Gastrocnemius medialis (tissue), 4 donors: Measurements from ENCODE around the gene CROCC. TPM values are rescaled to one million over a fixed set of nuclear protein-coding genes. Genes with fewer than 3 reads are reported as not detected.
A peak's percentile ranks its signal among the peaks of the same experiment; 100 is the strongest.
"Not testable (repeated sequence)": the region's sequence is repeated elsewhere in the genome, so short reads cannot be mapped to it uniquely, and the experiment has no call there.

Source experiments
- ATAC-seq, 2 donors: fragments of 150-250 bp; one replicate each; pipeline ENCODE4 v1.9.1; 2016
- DNase-seq, 2 donors: peaks; one replicate each; pipeline ENCODE4 v3.0.0-alpha.2; 2019
- H3K27ac ChIP-seq, 4 donors: fragments of 200-600 bp; sonication (generic); 1 replicate in 1 of 4; 2 replicates in 3 of 4; pipeline ENCODE4 v1.5.1; 2016 to 2018; ENCODE audit warnings: mild to moderate bottlenecking in 2 of 4, moderate library complexity in 1 of 4
- H3K27me3 ChIP-seq, 3 donors: fragments of 200-600 bp; sonication (generic) in 2 of 3; 1 replicate in 1 of 3; 2 replicates in 2 of 3; pipeline versions ENCODE4 v1.5.1 to v1.6.0; 2016 to 2019; ENCODE audit warnings: mild to moderate bottlenecking in 1 of 3, moderate library complexity in 1 of 3
- H3K36me3 ChIP-seq, 2 donors: fragments of 200-600 bp; sonication (generic) in 1 of 2; one replicate each; pipeline ENCODE4 v1.5.1; 2017 to 2018
- H3K4me1 ChIP-seq, 2 donors: fragments of 200-600 bp; sonication (generic) in 1 of 2; one replicate each; pipeline ENCODE4 v1.5.1; 2016 to 2017; ENCODE audit warnings: mild to moderate bottlenecking in 2 of 2
- H3K4me3 ChIP-seq, 4 donors: fragments of 200-600 bp; sonication (generic) in 3 of 4; 1 replicate in 1 of 4; 2 replicates in 3 of 4; pipeline ENCODE4 v1.5.1; 2016 to 2019; ENCODE audit warnings: mild to moderate bottlenecking in 2 of 4
- H3K9me3 ChIP-seq, 3 donors: fragments of 200-600 bp; sonication (generic) in 2 of 3; 1 replicate in 1 of 3; 2 replicates in 2 of 3; pipeline ENCODE4 v1.5.1; 2016 to 2019
- CTCF ChIP-seq, 5 experiments: fragments of 450-650 bp in 3 of 5; fragments of 200-600 bp in 2 of 5; sonication (generic) in 2 of 5; IDR thresholded peaks in 4 of 5; conservative IDR thresholded peaks in 1 of 5; 1 replicate in 4 of 5; 2 replicates in 1 of 5; pipeline ENCODE4 v1.5.1; 2016 to 2019; ENCODE audit warnings: antibody characterized with exemption in 5 of 5, mild to moderate bottlenecking in 3 of 5, moderate library complexity in 3 of 5
- POLR2A ChIP-seq, 2 donors: fragments of 450-650 bp; IDR thresholded peaks; one replicate each; pipeline ENCODE4 v1.6.1; 2017; ENCODE audit warnings: antibody characterized with exemption in 2 of 2, mild to moderate bottlenecking in 2 of 2, moderate library complexity in 2 of 2
- in situ Hi-C, 4 donors: fragments of 200-750 bp; cut with MboI; loops; one replicate each; pipeline versions ENCODE4 v1.15.0 to v1.8.0; 2017; ENCODE audit warnings: low sequenced_read_pairs in 4 of 4
- intact Hi-C: fragments of 100-400 bp; cut with DNase I; formaldehyde crosslinking; loops from one replicate; pipeline ENCODE4 v1.15.1; 2023; ENCODE audit warnings: low total_unique reads
- total RNA-seq, 4 donors: library from RNA; depleted of rRNA; stranded (reverse); fragments of >200 nt; gene quantifications; one replicate each; pipeline versions ENCODE4 v1.1.0 to v1.2.3, GENCODE V29; 2016

Gene CROCC
- total RNA-seq, 4 donors from 2014 or later: 3.0 to 8.0 (median 5.3) TPM

GRCh38 chr1:16938351-16939321 lies 16.9 kb downstream of the CROCC start:
- no peaks in the 10 kb centered on the region for H3K4me1 ChIP-seq
- DNase-seq (no peak), ATAC-seq (no peak)
- H3K4me3 ChIP-seq: no peak overlapping the region
- no peaks in the 10 kb centered on the region for H3K9me3 ChIP-seq
- no peaks in the 10 kb centered on the region for H3K27me3 ChIP-seq
- intact Hi-C loops: no loop called here
- TF ChIP-seq POLR2A (IDR thresholded peaks at IDR 0.05): no peak
- no peak overlapping the region for H3K27ac ChIP-seq
- peaks cover 0 to 40% of the 10 kb centered on the region in 2 donors for H3K36me3 ChIP-seq
- in situ Hi-C loops: no loop called here

- peaks cover 0 to 46% of the 10 kb centered on the region in 2 donors for H3K36me3 ChIP-seq
- ATAC-seq, H3K9me3 ChIP-seq, DNase-seq, H3K27me3 ChIP-seq, H3K27ac ChIP-seq, H3K4me1 ChIP-seq, H3K4me3 ChIP-seq, intact Hi-C loops: not testable (repeated sequence)
- in situ Hi-C loops: loop anchor here in 1 of 4 donors (5.0 kb wide), 1 partner anchor 317 kb away; no protein-coding TSS in a partner anchor
Observed at GRCh38 chr1:16939386-16940180, 17.9 kb downstream of the CROCC start.

GRCh38 chr1:16944038-16944437 lies 22.3 kb downstream of the CROCC start:
- Histone ChIP-seq H3K4me3 (no peak overlapping the region), H3K9me3 (no peaks in the 10 kb centered on the region), H3K27ac (peak overlapping the region in 1 of 4 donors; percentile 56), H3K36me3 (peaks cover 0 to 45% of the 10 kb centered on the region in 2 donors), H3K4me1 (no peaks in the 10 kb centered on the region), H3K27me3 (no peaks in the 10 kb centered on the region)
- ATAC-seq (no peak), DNase-seq (no peak)
- in situ Hi-C loops (loop anchor here in 1 of 4 donors (5.0 kb wide), 1 partner anchor 322 kb away; no protein-coding TSS in a partner anchor), intact Hi-C loops (no loop called here)
- TF ChIP-seq CTCF (IDR thresholded peaks at IDR 0.05 in 4 of 5, conservative IDR thresholded peaks at IDR 0.05 in 1 of 5): no peak
- TF ChIP-seq POLR2A (IDR thresholded peaks at IDR 0.05): no peak

DNA sequence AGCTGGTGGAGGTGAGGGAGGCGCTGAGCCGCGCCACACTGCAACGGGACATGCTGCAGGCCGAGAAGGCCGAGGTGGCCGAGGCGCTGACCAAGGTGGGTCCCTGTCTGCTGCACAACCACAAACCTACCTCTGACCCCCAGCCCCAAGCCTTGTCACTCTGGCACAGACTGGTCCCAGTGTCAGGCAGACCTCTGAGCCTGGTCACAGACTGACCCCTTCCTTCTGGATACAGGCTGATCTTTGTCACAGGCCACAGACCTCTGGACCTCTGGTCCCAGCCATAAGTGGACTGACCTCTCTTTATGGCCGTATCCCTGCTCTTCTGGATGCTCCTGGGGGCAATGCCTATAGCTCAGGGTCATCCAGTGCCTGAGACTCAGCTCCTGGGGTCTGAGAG lies 23.8 kb downstream of the CROCC start:
- H3K27me3 ChIP-seq, DNase-seq, H3K4me1 ChIP-seq, H3K9me3 ChIP-seq, ATAC-seq, intact Hi-C loops, H3K27ac ChIP-seq, H3K4me3 ChIP-seq, in situ Hi-C loops: not testable (repeated sequence)
- peaks cover 0 to 42% of the 10 kb centered on the region in 2 donors for H3K36me3 ChIP-seq

- DNase-seq, H3K4me1 ChIP-seq, H3K9me3 ChIP-seq, ATAC-seq, H3K27me3 ChIP-seq, H3K27ac ChIP-seq, in situ Hi-C loops, intact Hi-C loops, H3K4me3 ChIP-seq: not testable (repeated sequence)
- peaks cover 0 to 42% of the 10 kb centered on the region in 2 donors for H3K36me3 ChIP-seq
Observed at GRCh38 chr1:16946185-16946584, 24.5 kb downstream of the CROCC start.

GRCh38 chr1:16946646-16947045 lies 24.9 kb downstream of the CROCC start:
- DNase-seq: no peak
- Histone ChIP-seq H3K9me3 (no peaks in the 10 kb centered on the region), H3K36me3 (peaks cover 0 to 41% of the 10 kb centered on the region in 2 donors), H3K27ac (no peak overlapping the region), H3K4me3 (no peak overlapping the region), H3K27me3 (no peaks in the 10 kb centered on the region), H3K4me1 (no peaks in the 10 kb centered on the region)
- in situ Hi-C loops (no loop called here), intact Hi-C loops (no loop called here)
- no peak for TF ChIP-seq POLR2A (IDR thresholded peaks at IDR 0.05)
- no peak for TF ChIP-seq CTCF (IDR thresholded peaks at IDR 0.05 in 4 of 5, conservative IDR thresholded peaks at IDR 0.05 in 1 of 5)
- ATAC-seq: no peak

DNA sequence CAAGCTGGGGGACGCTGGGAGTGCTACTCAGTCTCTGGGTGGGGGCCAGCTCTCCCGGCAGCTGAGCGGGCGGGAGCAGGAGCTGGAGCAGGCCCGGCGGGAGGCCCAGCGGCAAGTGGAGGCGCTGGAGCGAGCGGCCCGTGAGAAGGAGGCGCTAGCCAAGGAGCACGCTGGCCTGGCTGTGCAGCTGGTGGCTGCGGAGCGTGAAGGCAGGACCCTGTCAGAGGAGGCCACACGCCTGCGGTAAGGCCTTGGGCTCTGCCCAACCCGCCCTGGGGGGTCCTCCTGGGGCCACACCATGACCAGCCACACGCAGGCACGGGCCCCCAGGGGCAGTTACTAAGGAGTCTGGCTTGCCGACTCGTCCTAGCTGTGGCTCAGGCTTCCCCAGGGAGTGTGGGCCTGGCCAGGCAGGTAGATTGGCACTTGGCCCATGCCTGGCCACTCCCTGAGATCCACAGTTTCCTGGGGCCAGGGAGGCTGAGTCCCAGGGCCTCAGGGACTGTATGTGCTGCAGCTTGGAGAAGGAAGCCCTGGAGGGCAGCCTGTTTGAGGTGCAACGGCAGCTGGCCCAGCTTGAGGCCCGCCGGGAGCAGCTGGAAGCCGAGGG lies 26.7 kb downstream of the CROCC start:
- DNase-seq, in situ Hi-C loops, H3K4me3 ChIP-seq, H3K27me3 ChIP-seq, H3K4me1 ChIP-seq, H3K9me3 ChIP-seq, H3K27ac ChIP-seq, ATAC-seq, intact Hi-C loops: not testable (repeated sequence)
- peaks cover 0 to 30% of the 10 kb centered on the region in 2 donors for H3K36me3 ChIP-seq

GRCh38 chr1:16949026-16949425 lies 27.3 kb downstream of the CROCC start:
- peaks cover 0 to 24% of the 10 kb centered on the region in 2 donors for H3K36me3 ChIP-seq
- intact Hi-C loops, H3K27ac ChIP-seq, H3K27me3 ChIP-seq, H3K9me3 ChIP-seq, H3K4me3 ChIP-seq, DNase-seq, H3K4me1 ChIP-seq, in situ Hi-C loops, ATAC-seq: not testable (repeated sequence)

DNA sequence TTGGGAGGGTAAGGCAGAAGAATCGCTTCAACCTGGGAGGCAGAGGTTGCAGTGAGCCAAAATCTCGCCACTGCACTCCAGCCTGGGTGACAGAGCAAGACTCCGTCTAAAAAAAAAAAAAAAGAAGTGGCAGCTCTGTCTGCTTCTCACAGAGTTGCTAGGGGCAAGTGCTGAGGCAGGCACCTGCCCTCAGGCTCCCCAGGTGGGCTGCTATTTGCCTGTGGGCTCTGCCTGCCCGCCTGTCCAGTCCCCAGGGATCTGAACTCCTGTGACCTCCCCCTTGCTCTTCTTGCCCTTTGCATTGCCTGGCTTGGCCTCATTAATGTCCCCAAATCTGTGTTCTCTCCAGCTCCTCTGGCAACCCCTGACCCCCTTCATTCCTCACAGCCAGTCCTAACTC lies 30.6 kb downstream of the CROCC start:
- H3K9me3 ChIP-seq, H3K4me3 ChIP-seq, H3K27ac ChIP-seq, H3K4me1 ChIP-seq, intact Hi-C loops, ATAC-seq, H3K27me3 ChIP-seq, DNase-seq: not testable (repeated sequence)
- H3K36me3 ChIP-seq: peaks cover 0 to 25% of the 10 kb centered on the region in 2 donors
- in situ Hi-C loops: loop anchor here in 2 of 4 donors (10.0 kb wide), 1 partner anchor 92 kb away; no protein-coding TSS in a partner anchor
